ENCODE measurements around the gene DENND4B. TPM values are rescaled to one million over a fixed set of nuclear protein-coding genes. Genes with fewer than 3 reads are reported as not detected.

DENND4B gene
- total RNA-seq, 2 donors from 2014 or later = 26.9 to 45.6 TPM

- H3K9ac ChIP-seq (ENCODE audit: low read depth in 2 of 2, low read length in 2 of 2) = peak overlapping the region in 1 of 2 donors; percentile 31
- H3K36me3 ChIP-seq = no peaks in the 10 kb centered on the region
- H3K9me3 ChIP-seq = no peaks in the 10 kb centered on the region
- no peaks in the 10 kb centered on the region for H3K27me3 ChIP-seq
- TF ChIP-seq CTCF (IDR thresholded peaks at IDR 0.05) = no peak
- H3K4me1 ChIP-seq = peaks cover 7% of the 10 kb centered on the region
- intact Hi-C loops (cut with DNase I) = no loop called here
- H3K27ac ChIP-seq = no peak overlapping the region
- DNase-seq = peak; percentile 89
- no peak overlapping the region for H3K4me3 ChIP-seq
Observed at GRCh38 chr1:153880962-153881361, 65.6 kb downstream of the DENND4B start.

GRCh38 chr1:153880024-153880423, 66.5 kb downstream of the DENND4B start:
- DNase-seq = no peak
- peaks cover 7% of the 10 kb centered on the region for H3K4me1 ChIP-seq
- no peak for TF ChIP-seq CTCF (IDR thresholded peaks at IDR 0.05)
- no peak overlapping the region for H3K27ac ChIP-seq
- no peaks in the 10 kb centered on the region for H3K27me3 ChIP-seq
- no peak overlapping the region for H3K9ac ChIP-seq (ENCODE audit: low read depth in 2 of 2, low read length in 2 of 2)
- no peak overlapping the region for H3K4me3 ChIP-seq
- intact Hi-C loops (cut with DNase I) = no loop called here
- H3K36me3 ChIP-seq = no peaks in the 10 kb centered on the region
- H3K9me3 ChIP-seq = no peaks in the 10 kb centered on the region

Small RNAs within 50 kb of the gene (microRNA-seq; reads per million reads assigned to microRNA genes)
- not detected for gene MIR6737

Other genes starting within 250 kb of the DENND4B start
- 10 to 100 TPM; 25.5 to 53.1 TPM for gene INTS3, start 218.7 kb downstream of the DENND4B start, total RNA-seq
- gene SLC27A3, start 171.3 kb downstream of the DENND4B start, total RNA-seq = 10 to 100 TPM; 24.1 to 27.9 TPM
- 10 to 100 TPM; 32.5 to 36.5 TPM for gene GATAD2B, start 23.7 kb downstream of the DENND4B start, total RNA-seq
- 10 to 100 TPM; 26.9 to 40.7 TPM for gene CRTC2, start 11.9 kb upstream of the DENND4B start, total RNA-seq
- gene SLC39A1, start 16.8 kb upstream of the DENND4B start, total RNA-seq = 10 to 100 TPM; 76.8 to 90.9 TPM
- gene CREB3L4, start 21.2 kb upstream of the DENND4B start, total RNA-seq = 10 to 100 TPM; 19.0 to 37.1 TPM
- 100 to 1,000 TPM; 133 to 245 TPM for gene JTB, start 31.0 kb upstream of the DENND4B start, total RNA-seq
- gene RAB13, start 39.6 kb upstream of the DENND4B start, total RNA-seq = 10 to 100 TPM; 62.7 to 84.7 TPM
- 1,000 to 10,000 TPM; 1,048 to 1,210 TPM for gene RPS27, start 44.0 kb upstream of the DENND4B start, total RNA-seq
- gene NUP210L, start 208.4 kb upstream of the DENND4B start, total RNA-seq = under 1 TPM; 0.10 to 0.11 TPM
- gene TPM3, start 245.4 kb upstream of the DENND4B start, total RNA-seq = 100 to 1,000 TPM; 502 to 757 TPM